Posterior cingulate gyrus (tissue), 11 donors: ENCODE measurements around the gene HSPG2.
A peak's percentile ranks its signal among the peaks of the same experiment; 100 is the strongest.
"Not testable (repeated sequence)": the region's sequence is repeated elsewhere in the genome, so short reads cannot be mapped to it uniquely, and the experiment has no call there.

Experiments
- DNase-seq, 10 donors: peaks; one replicate each; pipeline versions ENCODE4 v3.0.0 to v3.0.0-alpha.2; 2020 to 2021; ENCODE audit warnings: mixed read lengths in 3 of 10
- intact Hi-C: fragments of 100-400 bp; cut with DNase I; formaldehyde crosslinking; loops from one replicate; pipeline ENCODE4 v1.15.1; 2023

HSPG2 gene

GRCh38 chr1:21818656-21819055 lies 118.5 kb downstream of the HSPG2 start:
- DNase-seq, result no peak
- intact Hi-C loops, result no loop called here

GRCh38 chr1:21816602-21817302 lies 120.4 kb downstream of the HSPG2 start:
- DNase-seq, result no peak

GRCh38 chr1:21815724-21816321 lies 121.3 kb downstream of the HSPG2 start:
- intact Hi-C loops, result no loop called here
- no peak for DNase-seq

More at GRCh38 chr1:21816602-21817302, 120.4 kb downstream of the HSPG2 start:
- intact Hi-C loops, result no loop called here

- intact Hi-C loops, result no loop called here
- no peak for DNase-seq
Measured at GRCh38 chr1:21814981-21815582, 122.0 kb downstream of the HSPG2 start.

GRCh38 chr1:21814241-21814918 lies 122.7 kb downstream of the HSPG2 start:
- DNase-seq, result peak in 2 of 10 donors; percentile 74 to 86

GRCh38 chr1:21813542-21813941 lies 123.6 kb downstream of the HSPG2 start:
- intact Hi-C loops, result no loop called here

More at GRCh38 chr1:21814241-21814918, 122.7 kb downstream of the HSPG2 start:
- intact Hi-C loops, result no loop called here

GRCh38 chr1:21811875-21812305 lies 125.2 kb downstream of the HSPG2 start, which contains the start of gene LDLRAD2:
LDLRAD2 (plus strand) TSS chr1:21812265; CDS start chr1:21812452, 187 bp downstream.
- peak in 1 of 10 donors; percentile 30 for DNase-seq
- intact Hi-C loops, result no loop called here

More at GRCh38 chr1:21813542-21813941, 123.6 kb downstream of the HSPG2 start:
- DNase-seq, result no peak

- DNase-seq, result no peak
- intact Hi-C loops, result no loop called here
Measured at GRCh38 chr1:21804536-21804935, 132.6 kb downstream of the HSPG2 start.

GRCh38 chr1:21801100-21801499 lies 136.0 kb downstream of the HSPG2 start:
- DNase-seq, result no peak
- intact Hi-C loops, result no loop called here

- intact Hi-C loops, result no loop called here
Measured at GRCh38 chr1:21799730-21800129, 137.4 kb downstream of the HSPG2 start.

GRCh38 chr1:21795075-21795474 lies 142.0 kb downstream of the HSPG2 start:
- no peak for DNase-seq
- intact Hi-C loops, result no loop called here

More at GRCh38 chr1:21799730-21800129, 137.4 kb downstream of the HSPG2 start:
- no peak for DNase-seq

GRCh38 chr1:21794656-21795055 lies 142.5 kb downstream of the HSPG2 start:
- DNase-seq, result no peak
- intact Hi-C loops, result no loop called here

GRCh38 chr1:21793104-21793503 lies 144.0 kb downstream of the HSPG2 start:
- DNase-seq, result no peak
- intact Hi-C loops, result no loop called here

- intact Hi-C loops, result no loop called here
- no peak for DNase-seq
Measured at GRCh38 chr1:21786640-21787039, 150.5 kb downstream of the HSPG2 start.

- intact Hi-C loops, DNase-seq: not testable (repeated sequence)
Measured at GRCh38 chr1:21785764-21786163, 151.3 kb downstream of the HSPG2 start.

GRCh38 chr1:21783679-21784603 lies 153.2 kb downstream of the HSPG2 start:
- peak in 1 of 10 donors; percentile 99 for DNase-seq
- intact Hi-C loops, result loop anchor here (5.0 kb wide), 1 partner anchor 153 kb away; the partner anchor contains the start of gene HSPG2

- peak; percentile 95 to 99 (median 98) for DNase-seq
- intact Hi-C loops, result loop anchor here (5.0 kb wide), 1 partner anchor 154 kb away; the partner anchor contains the start of gene HSPG2
Measured at GRCh38 chr1:21782868-21783678, 154.0 kb downstream of the HSPG2 start, which contains the start of gene USP48. USP48 (minus strand) TSS chr1:21783149; CDS start chr1:21782957, 192 bp downstream.

- peak; percentile 29 to 89 (median 49) for DNase-seq
- intact Hi-C loops, result loop anchor here (5.0 kb wide), 1 partner anchor 155 kb away; the partner anchor contains the start of gene HSPG2
Measured at GRCh38 chr1:21782349-21782867, 154.7 kb downstream of the HSPG2 start.
